ENCODE results near the gene INSR. TPM values are rescaled to one million over a fixed set of nuclear protein-coding genes. Genes with fewer than 3 reads are reported as not detected.

INSR gene
- total and polyA plus RNA-seq, 2 donors (not counting 3 experiments of a cell fraction or from before 2014, with no cell fraction given) = 4.9 to 19.5 TPM

GRCh38 chr19:7215176-7215575 lies 79.0 kb downstream of the INSR start:
- Histone ChIP-seq H3K27ac (ENCODE audit: insufficient read depth, low read depth, low read length) (no peak overlapping the region), H3K4me1 (ENCODE audit: control insufficient read depth, extremely low read depth, insufficient read depth, low read length) (no peaks in the 10 kb centered on the region), H2AFZ (ENCODE audit: low read depth, low read length) (no peak overlapping the region), H3K9me1 (replicated peaks; ENCODE audit: control insufficient read depth, extremely low read depth, insufficient read depth, low read length) (no peaks in the 10 kb centered on the region), H3K4me2 (ENCODE audit: insufficient read depth, low read length) (no peak overlapping the region), H3K27me3 (ENCODE audit: control insufficient read depth in 2 of 2, insufficient read depth in 2 of 2, low read length in 2 of 2) (peaks cover 0 to 3% of the 10 kb centered on the region in 2 experiments), H4K20me1 (replicated peaks; ENCODE audit: control insufficient read depth, extremely low read depth, insufficient read depth, low read length) (no peaks in the 10 kb centered on the region), H3K79me2 (ENCODE audit: control insufficient read depth, insufficient read depth, low read length) (no peaks in the 10 kb centered on the region), H3K36me3 (ENCODE audit: control insufficient read depth in 2 of 2, extremely low read depth in 1 of 2, insufficient read depth in 2 of 2, low read length in 2 of 2) (no peaks in the 10 kb centered on the region), H3K9me3 (replicated peaks; ENCODE audit: control insufficient read depth, insufficient read depth, low read length) (no peaks in the 10 kb centered on the region), H3K9ac (replicated peaks; ENCODE audit: extremely low read depth, insufficient read depth, low read length) (no peak overlapping the region), H3K4me3 (replicated peaks in 1 of 3; ENCODE audit: insufficient read depth in 1 of 3, low read depth in 1 of 3, low read length in 3 of 3) (no peak overlapping the region)
- POLR2A ChIA-PET = interaction anchor here (0.7 kb wide), 1 partner anchor 76 kb away, joined by 3 read pairs; no protein-coding TSS in a partner anchor
- FAIRE-seq (no peak), DNase-seq (ENCODE audit: low read depth, low spot score) (no peak)
- TF ChIP-seq EZH2 (IDR thresholded peaks at IDR 0.05; ENCODE audit: borderline replicate concordance, low read depth, low read length, severe bottlenecking) (no peak), FOS (IDR thresholded peaks at IDR 0.05; ENCODE audit: borderline replicate concordance, insufficient read depth, low read length) (no peak), POLR2A (IDR thresholded peaks at IDR 0.05; ENCODE audit: low read depth, low read length) (no peak), MYC (IDR thresholded peaks at IDR 0.05; ENCODE audit: low read depth, low read length) (no peak), POLR2AphosphoS5 (IDR thresholded peaks at IDR 0.05; ENCODE audit: insufficient read depth, low read depth, low read length) (no peak), GATA2 (IDR thresholded peaks at IDR 0.05; ENCODE audit: insufficient read depth, insufficient read length, low read depth, low read length) (no peak), JUN (IDR thresholded peaks at IDR 0.05; ENCODE audit: borderline replicate concordance, insufficient read depth, insufficient read length, low read depth) (no peak)
- TF ChIP-seq, protein P1, sequence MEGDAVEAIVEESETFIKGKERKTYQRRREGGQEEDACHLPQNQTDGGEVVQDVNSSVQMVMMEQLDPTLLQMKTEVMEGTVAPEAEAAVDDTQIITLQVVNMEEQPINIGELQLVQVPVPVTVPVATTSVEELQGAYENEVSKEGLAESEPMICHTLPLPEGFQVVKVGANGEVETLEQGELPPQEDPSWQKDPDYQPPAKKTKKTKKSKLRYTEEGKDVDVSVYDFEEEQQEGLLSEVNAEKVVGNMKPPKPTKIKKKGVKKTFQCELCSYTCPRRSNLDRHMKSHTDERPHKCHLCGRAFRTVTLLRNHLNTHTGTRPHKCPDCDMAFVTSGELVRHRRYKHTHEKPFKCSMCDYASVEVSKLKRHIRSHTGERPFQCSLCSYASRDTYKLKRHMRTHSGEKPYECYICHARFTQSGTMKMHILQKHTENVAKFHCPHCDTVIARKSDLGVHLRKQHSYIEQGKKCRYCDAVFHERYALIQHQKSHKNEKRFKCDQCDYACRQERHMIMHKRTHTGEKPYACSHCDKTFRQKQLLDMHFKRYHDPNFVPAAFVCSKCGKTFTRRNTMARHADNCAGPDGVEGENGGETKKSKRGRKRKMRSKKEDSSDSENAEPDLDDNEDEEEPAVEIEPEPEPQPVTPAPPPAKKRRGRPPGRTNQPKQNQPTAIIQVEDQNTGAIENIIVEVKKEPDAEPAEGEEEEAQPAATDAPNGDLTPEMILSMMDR (IDR thresholded peaks at IDR 0.05; ENCODE audit: extremely low read depth in 1 of 2, insufficient read depth in 1 of 2, low read depth in 1 of 2, low read length in 2 of 2) = no peak
- TF ChIP-seq, protein P2, sequence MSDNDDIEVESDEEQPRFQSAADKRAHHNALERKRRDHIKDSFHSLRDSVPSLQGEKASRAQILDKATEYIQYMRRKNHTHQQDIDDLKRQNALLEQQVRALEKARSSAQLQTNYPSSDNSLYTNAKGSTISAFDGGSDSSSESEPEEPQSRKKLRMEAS (IDR thresholded peaks at IDR 0.05; ENCODE audit: insufficient read depth, insufficient read length) = no peak
- no TSS peak for BruUV-seq (replicated peaks)
- CTCF ChIA-PET = no interaction called here
- intact Hi-C loops (cut with micrococcal nuclease) = no loop called here
- dilution Hi-C loops (cut with MboI; ENCODE audit: extremely low pct_ligation_motif_present, low sequenced_read_pairs) = no loop called here

Measured in endothelial cell of umbilical vein (primary cell).